ENCODE data around the gene DIRAS1.

DIRAS1 gene

DNA sequence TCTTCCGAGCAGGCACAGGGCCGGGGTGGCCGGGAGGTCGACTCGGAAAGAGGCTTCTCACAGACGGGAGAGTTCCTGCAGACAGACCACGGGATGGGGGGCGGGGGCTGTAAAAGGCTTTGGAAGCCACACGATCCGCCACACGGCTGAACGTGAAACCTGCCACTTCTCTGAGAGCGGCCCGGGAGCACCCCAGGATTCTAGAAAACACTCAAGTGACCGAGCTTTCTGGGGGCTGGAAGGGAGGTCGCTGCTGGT is 34.2 kb upstream of the DIRAS1 start:
- no peaks in the 10 kb centered on the region for H3K4me1 ChIP-seq (ENCODE audit: control insufficient read depth in 1 of 2, insufficient read depth in 2 of 2, low read length in 2 of 2)
- no peaks in the 10 kb centered on the region for H3K27me3 ChIP-seq (ENCODE audit: control insufficient read depth in 1 of 2, insufficient read depth in 2 of 2, low read length in 2 of 2)
- H3K9me3 ChIP-seq (ENCODE audit: control insufficient read depth in 1 of 2, low read length in 2 of 2) = no peaks in the 10 kb centered on the region
- H3K4me3 ChIP-seq (ENCODE audit: low read depth in 1 of 2, low read length in 2 of 2) = no peak overlapping the region
- H3K9ac ChIP-seq (ENCODE audit: low read depth in 1 of 2, low read length in 2 of 2) = no peak overlapping the region
- H3K27ac ChIP-seq (ENCODE audit: low read depth, low read length) = no peak overlapping the region
- H3K36me3 ChIP-seq (ENCODE audit: control insufficient read depth in 1 of 2, insufficient read depth in 2 of 2, low read length in 2 of 2) = peaks cover 11 to 54% of the 10 kb centered on the region in 2 donors

GRCh38 chr19:2754659-2755447 is 33.7 kb upstream of the DIRAS1 start:
- H3K36me3 ChIP-seq (ENCODE audit: control insufficient read depth in 1 of 2, insufficient read depth in 2 of 2, low read length in 2 of 2) = peaks cover 11 to 54% of the 10 kb centered on the region in 2 donors
- H3K27me3 ChIP-seq (ENCODE audit: control insufficient read depth in 1 of 2, insufficient read depth in 2 of 2, low read length in 2 of 2) = no peaks in the 10 kb centered on the region
- no peak overlapping the region for H3K27ac ChIP-seq (ENCODE audit: low read depth, low read length)
- no peak overlapping the region for H3K4me3 ChIP-seq (ENCODE audit: low read depth in 1 of 2, low read length in 2 of 2)
- no peaks in the 10 kb centered on the region for H3K9me3 ChIP-seq (ENCODE audit: control insufficient read depth in 1 of 2, low read length in 2 of 2)
- H3K9ac ChIP-seq (ENCODE audit: low read depth in 1 of 2, low read length in 2 of 2) = no peak overlapping the region
- H3K4me1 ChIP-seq (ENCODE audit: control insufficient read depth in 1 of 2, insufficient read depth in 2 of 2, low read length in 2 of 2) = no peaks in the 10 kb centered on the region

GRCh38 chr19:2751438-2751830 is 30.3 kb upstream of the DIRAS1 start:
- H3K4me3 ChIP-seq (ENCODE audit: low read depth in 1 of 2, low read length in 2 of 2) = no peak overlapping the region
- no peaks in the 10 kb centered on the region for H3K27me3 ChIP-seq (ENCODE audit: control insufficient read depth in 1 of 2, insufficient read depth in 2 of 2, low read length in 2 of 2)
- H3K9me3 ChIP-seq (ENCODE audit: control insufficient read depth in 1 of 2, low read length in 2 of 2) = no peaks in the 10 kb centered on the region
- no peak overlapping the region for H3K9ac ChIP-seq (ENCODE audit: low read depth in 1 of 2, low read length in 2 of 2)
- no peak overlapping the region for H3K27ac ChIP-seq (ENCODE audit: low read depth, low read length)
- H3K4me1 ChIP-seq (ENCODE audit: control insufficient read depth in 1 of 2, insufficient read depth in 2 of 2, low read length in 2 of 2) = peaks cover 0 to 4% of the 10 kb centered on the region in 2 donors
- H3K36me3 ChIP-seq (ENCODE audit: control insufficient read depth in 1 of 2, insufficient read depth in 2 of 2, low read length in 2 of 2) = peaks cover 0 to 30% of the 10 kb centered on the region in 2 donors

DNA sequence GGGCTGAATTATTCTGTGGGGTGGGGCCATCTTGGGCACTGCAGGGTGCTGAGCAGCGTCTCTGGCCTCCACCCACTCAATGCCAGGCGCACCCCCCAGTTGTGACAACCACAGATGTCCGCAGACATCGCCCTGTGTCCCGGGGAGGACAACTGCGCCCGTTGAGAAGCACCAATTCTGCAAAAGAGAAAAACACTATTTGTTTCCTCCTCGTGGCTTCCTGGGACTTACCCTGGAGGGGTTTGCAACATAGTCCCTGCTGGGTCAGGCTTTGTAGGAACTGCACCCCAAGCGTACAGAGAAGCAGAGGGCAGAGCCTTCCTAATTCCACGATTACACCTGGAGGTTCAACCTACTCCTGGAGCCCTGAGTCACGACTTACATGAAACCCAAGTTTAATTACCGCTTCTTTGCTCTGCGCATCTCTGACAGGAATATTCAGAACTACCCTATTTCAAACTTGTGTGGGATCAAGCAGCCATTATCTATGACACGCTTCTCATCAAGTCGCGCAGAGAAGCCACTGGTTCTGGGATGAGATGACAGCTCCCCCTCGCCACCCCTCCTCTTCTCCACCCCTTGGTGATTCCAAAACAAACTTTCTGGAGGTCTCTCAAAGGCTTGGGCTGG is 29.8 kb upstream of the DIRAS1 start:
- peaks cover 0 to 27% of the 10 kb centered on the region in 2 donors for H3K36me3 ChIP-seq (ENCODE audit: control insufficient read depth in 1 of 2, insufficient read depth in 2 of 2, low read length in 2 of 2)
- no peak overlapping the region for H3K27ac ChIP-seq (ENCODE audit: low read depth, low read length)
- no peaks in the 10 kb centered on the region for H3K27me3 ChIP-seq (ENCODE audit: control insufficient read depth in 1 of 2, insufficient read depth in 2 of 2, low read length in 2 of 2)
- H3K9ac ChIP-seq (ENCODE audit: low read depth in 1 of 2, low read length in 2 of 2) = no peak overlapping the region
- H3K9me3 ChIP-seq (ENCODE audit: control insufficient read depth in 1 of 2, low read length in 2 of 2) = no peaks in the 10 kb centered on the region
- no peak overlapping the region for H3K4me3 ChIP-seq (ENCODE audit: low read depth in 1 of 2, low read length in 2 of 2)
- H3K4me1 ChIP-seq (ENCODE audit: control insufficient read depth in 1 of 2, insufficient read depth in 2 of 2, low read length in 2 of 2) = peaks cover 0 to 4% of the 10 kb centered on the region in 2 donors

DNA sequence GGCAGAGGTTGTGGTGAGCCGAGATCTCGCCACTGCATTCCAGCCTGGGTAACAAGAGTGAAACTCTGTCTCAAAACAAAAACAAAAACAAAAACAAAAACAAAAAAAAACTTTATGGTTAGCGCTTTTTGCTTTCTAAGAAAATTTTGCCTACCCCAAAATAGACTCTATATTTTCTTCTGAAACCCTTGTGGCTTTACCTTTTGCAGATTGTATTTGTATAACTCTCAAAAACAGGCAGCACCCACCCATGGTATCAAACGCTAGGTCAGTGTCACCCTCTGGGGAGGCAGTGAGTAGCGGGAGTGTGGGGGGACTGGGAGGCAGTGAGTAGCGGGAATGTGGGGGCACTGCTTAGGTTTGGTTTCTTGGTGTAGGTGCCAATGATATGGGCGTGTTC is 26.2 kb upstream of the DIRAS1 start:
- Histone ChIP-seq H3K9me3 (ENCODE audit: control insufficient read depth in 1 of 2, low read length in 2 of 2) (no peaks in the 10 kb centered on the region), H3K9ac (ENCODE audit: low read depth in 1 of 2, low read length in 2 of 2) (no peak overlapping the region), H3K4me1 (ENCODE audit: control insufficient read depth in 1 of 2, insufficient read depth in 2 of 2, low read length in 2 of 2) (peaks cover 0 to 4% of the 10 kb centered on the region in 2 donors), H3K27me3 (ENCODE audit: control insufficient read depth in 1 of 2, insufficient read depth in 2 of 2, low read length in 2 of 2) (no peaks in the 10 kb centered on the region), H3K4me3 (ENCODE audit: low read depth in 1 of 2, low read length in 2 of 2) (no peak overlapping the region), H3K36me3 (ENCODE audit: control insufficient read depth in 1 of 2, insufficient read depth in 2 of 2, low read length in 2 of 2) (no peaks in the 10 kb centered on the region), H3K27ac (ENCODE audit: low read depth, low read length) (no peak overlapping the region)

DNA sequence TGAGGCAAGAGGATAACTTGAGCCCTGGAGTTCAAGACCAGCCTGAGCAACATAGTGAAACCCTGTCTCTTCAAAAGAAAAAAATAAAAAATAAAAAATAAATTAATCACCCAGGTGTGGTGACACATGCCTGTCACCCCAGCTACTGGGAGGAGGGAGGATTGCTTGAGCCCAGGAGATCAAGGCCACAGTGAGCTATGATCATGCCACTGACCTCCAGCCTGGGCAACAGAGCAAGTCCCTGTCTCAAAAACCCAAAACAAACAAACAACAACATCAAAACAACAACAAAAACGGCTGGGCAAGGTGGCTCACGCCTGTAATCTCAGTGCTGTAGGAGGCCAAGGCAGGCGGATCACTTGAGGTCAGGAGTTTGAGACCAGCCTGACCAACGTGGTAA is 22.9 kb upstream of the DIRAS1 start:
- Histone ChIP-seq H3K4me3 (ENCODE audit: low read depth in 1 of 2, low read length in 2 of 2) (no peak overlapping the region), H3K9me3 (ENCODE audit: control insufficient read depth in 1 of 2, low read length in 2 of 2) (no peaks in the 10 kb centered on the region), H3K9ac (ENCODE audit: low read depth in 1 of 2, low read length in 2 of 2) (no peak overlapping the region), H3K36me3 (ENCODE audit: control insufficient read depth in 1 of 2, insufficient read depth in 2 of 2, low read length in 2 of 2) (no peaks in the 10 kb centered on the region), H3K4me1 (ENCODE audit: control insufficient read depth in 1 of 2, insufficient read depth in 2 of 2, low read length in 2 of 2) (peaks cover 0 to 8% of the 10 kb centered on the region in 2 donors), H3K27ac (ENCODE audit: low read depth, low read length) (no peak overlapping the region), H3K27me3 (ENCODE audit: control insufficient read depth in 1 of 2, insufficient read depth in 2 of 2, low read length in 2 of 2) (no peaks in the 10 kb centered on the region)

DNA sequence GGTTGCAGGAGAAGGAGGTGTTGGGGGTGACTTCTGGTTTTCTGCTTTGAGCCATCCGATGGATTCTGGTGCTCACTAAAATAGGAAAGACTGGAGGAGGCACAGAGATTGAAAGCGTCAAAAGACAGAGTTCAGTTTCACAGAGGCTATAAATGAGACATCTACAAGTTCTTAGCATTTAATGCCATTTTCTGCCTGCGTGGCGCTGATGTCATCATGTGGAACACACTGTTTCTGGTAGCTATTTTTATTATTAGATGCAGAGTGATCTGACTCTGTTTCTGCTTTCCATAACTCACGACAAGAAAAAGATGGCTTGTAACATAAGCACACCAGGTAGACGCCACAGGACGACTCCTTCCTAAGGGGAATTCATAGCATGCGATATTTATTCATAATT is 21.9 kb upstream of the DIRAS1 start:
- Histone ChIP-seq H3K4me3 (ENCODE audit: low read depth in 1 of 2, low read length in 2 of 2) (no peak overlapping the region), H3K9me3 (ENCODE audit: control insufficient read depth in 1 of 2, low read length in 2 of 2) (no peaks in the 10 kb centered on the region), H3K27me3 (ENCODE audit: control insufficient read depth in 1 of 2, insufficient read depth in 2 of 2, low read length in 2 of 2) (no peaks in the 10 kb centered on the region), H3K4me1 (ENCODE audit: control insufficient read depth in 1 of 2, insufficient read depth in 2 of 2, low read length in 2 of 2) (peaks cover 0 to 12% of the 10 kb centered on the region in 2 donors), H3K9ac (ENCODE audit: low read depth in 1 of 2, low read length in 2 of 2) (no peak overlapping the region), H3K36me3 (ENCODE audit: control insufficient read depth in 1 of 2, insufficient read depth in 2 of 2, low read length in 2 of 2) (no peaks in the 10 kb centered on the region), H3K27ac (ENCODE audit: low read depth, low read length) (no peak overlapping the region)

- no peaks in the 10 kb centered on the region for H3K9me3 ChIP-seq (ENCODE audit: control insufficient read depth in 1 of 2, low read length in 2 of 2)
- H3K27ac ChIP-seq (ENCODE audit: low read depth, low read length) = no peak overlapping the region
- no peaks in the 10 kb centered on the region for H3K27me3 ChIP-seq (ENCODE audit: control insufficient read depth in 1 of 2, insufficient read depth in 2 of 2, low read length in 2 of 2)
- H3K36me3 ChIP-seq (ENCODE audit: control insufficient read depth in 1 of 2, insufficient read depth in 2 of 2, low read length in 2 of 2) = peaks cover 12 to 18% of the 10 kb centered on the region in 2 donors
- H3K4me1 ChIP-seq (ENCODE audit: control insufficient read depth in 1 of 2, insufficient read depth in 2 of 2, low read length in 2 of 2) = peaks cover 0 to 12% of the 10 kb centered on the region in 2 donors
- H3K4me3 ChIP-seq (ENCODE audit: low read depth in 1 of 2, low read length in 2 of 2) = peak overlapping the region in 1 of 2 donors; percentile 94
- H3K9ac ChIP-seq (ENCODE audit: low read depth in 1 of 2, low read length in 2 of 2) = no peak overlapping the region
Observed at GRCh38 chr19:2740314-2740656, 19.1 kb upstream of the DIRAS1 start.

DNA sequence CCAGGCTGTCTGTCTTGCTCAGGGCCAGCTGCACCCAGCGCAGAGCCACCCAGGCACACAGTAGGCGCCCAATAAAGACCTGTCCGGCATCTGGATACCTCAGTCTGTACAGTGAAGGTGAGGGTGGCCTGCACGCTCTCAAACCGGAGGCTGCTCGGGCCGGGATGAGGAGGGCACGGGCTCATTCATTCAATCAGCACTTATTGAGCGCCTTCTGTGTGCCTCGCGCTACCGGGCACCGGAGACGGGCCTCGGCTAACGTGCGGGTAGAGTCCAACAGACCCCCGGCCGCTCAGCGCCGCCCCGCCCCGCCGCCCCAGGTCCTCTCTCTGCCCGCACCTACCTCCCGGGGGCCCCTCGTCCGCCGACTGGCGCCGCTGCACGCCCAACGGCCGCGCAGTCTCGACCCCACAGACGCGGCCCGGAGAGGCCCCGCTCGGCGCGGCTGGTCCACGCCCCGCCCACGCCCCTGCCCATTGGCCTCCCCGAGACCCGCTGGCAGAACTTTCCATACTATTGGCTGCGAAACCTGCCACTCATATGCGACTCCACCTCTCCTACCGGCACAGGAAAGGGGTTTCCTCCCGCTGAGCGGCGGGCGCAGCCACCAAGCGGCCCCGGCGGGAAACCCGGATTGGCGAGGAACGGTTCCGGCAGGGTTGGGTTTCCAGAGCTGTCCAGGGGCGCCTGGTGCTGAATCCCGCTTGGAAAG is 18.6 kb upstream of the DIRAS1 start, which contains the start of gene SLC39A3:
TSS of gene SLC39A3 (minus strand) at position 416 of the 712 bp plus-strand sequence. CDS start 2,760 bp downstream, outside the sequence.
- Histone ChIP-seq H3K36me3 (ENCODE audit: control insufficient read depth in 1 of 2, insufficient read depth in 2 of 2, low read length in 2 of 2) (peaks cover 12 to 21% of the 10 kb centered on the region in 2 donors), H3K9me3 (ENCODE audit: control insufficient read depth in 1 of 2, low read length in 2 of 2) (no peaks in the 10 kb centered on the region), H3K4me1 (ENCODE audit: control insufficient read depth in 1 of 2, insufficient read depth in 2 of 2, low read length in 2 of 2) (peaks cover 0 to 12% of the 10 kb centered on the region in 2 donors), H3K9ac (ENCODE audit: low read depth in 1 of 2, low read length in 2 of 2) (peak within 1 kb of the TSS; percentile 81 to 84), H3K27me3 (ENCODE audit: control insufficient read depth in 1 of 2, insufficient read depth in 2 of 2, low read length in 2 of 2) (no peaks in the 10 kb centered on the region), H3K4me3 (ENCODE audit: low read depth in 1 of 2, low read length in 2 of 2) (peak within 1 kb of the TSS; percentile 94 to 97), H3K27ac (ENCODE audit: low read depth, low read length) (no peak within 1 kb of the TSS)

- no peaks in the 10 kb centered on the region for H3K27me3 ChIP-seq (ENCODE audit: control insufficient read depth in 1 of 2, insufficient read depth in 2 of 2, low read length in 2 of 2)
- H3K9ac ChIP-seq (ENCODE audit: low read depth in 1 of 2, low read length in 2 of 2) = no peak overlapping the region
- H3K9me3 ChIP-seq (ENCODE audit: control insufficient read depth in 1 of 2, low read length in 2 of 2) = no peaks in the 10 kb centered on the region
- no peak overlapping the region for H3K27ac ChIP-seq (ENCODE audit: low read depth, low read length)
- H3K36me3 ChIP-seq (ENCODE audit: control insufficient read depth in 1 of 2, insufficient read depth in 2 of 2, low read length in 2 of 2) = peaks cover 12 to 27% of the 10 kb centered on the region in 2 donors
- H3K4me1 ChIP-seq (ENCODE audit: control insufficient read depth in 1 of 2, insufficient read depth in 2 of 2, low read length in 2 of 2) = peaks cover 0 to 19% of the 10 kb centered on the region in 2 donors
- H3K4me3 ChIP-seq (ENCODE audit: low read depth in 1 of 2, low read length in 2 of 2) = no peak overlapping the region
Observed at GRCh38 chr19:2736550-2737190, 15.5 kb upstream of the DIRAS1 start.
